Astrocyte (in vitro differentiated cells and primary cell): ENCODE measurements around the gene TGFBRAP1.
A peak's percentile ranks its signal among the peaks of the same experiment; 100 is the strongest.

Source experiments
- CTCF ChIP-seq: IDR thresholded peaks from 2 replicates; pipeline ENCODE4 v1.5.1; 2011; ENCODE audit warnings: low read depth, mild to moderate bottlenecking, inconsistent platforms, low read length, moderate library complexity; ENCODE audit not compliant: insufficient read depth
- EZH2 ChIP-seq: IDR thresholded peaks from 2 replicates; pipeline ENCODE4 v1.6.1; 2012; ENCODE audit warnings: mild to moderate bottlenecking, low read length, inconsistent platforms; ENCODE audit not compliant: insufficient read depth

GRCh38 chr2:105287692-105288091 is 41.8 kb downstream of the TGFBRAP1 start:
- TF ChIP-seq CTCF (peak; percentile 52), EZH2 (no peak)
